Measurements from ENCODE around the gene ZYG11A.
"Not testable (repeated sequence)": the region's sequence is repeated elsewhere in the genome, so short reads cannot be mapped to it uniquely, and the experiment has no call there.

The ZYG11A gene

GRCh38 chr1:52842643-52843310 is at the start of gene ZYG11A:
Gene ZYG11A, plus strand, starts transcription at chr1:52842760. Its CDS starts 124 bp downstream, at chr1:52842884.
- peak; percentile 14 for DNase-seq (ENCODE audit: low read depth)

GRCh38 chr1:52793717-52794116 is 48.8 kb upstream of the ZYG11A start:
- not testable (repeated sequence) for DNase-seq (ENCODE audit: low read depth)

- DNase-seq (ENCODE audit: low read depth), result no peak
These were observed 47.1 kb upstream of the ZYG11A start for GRCh38 chr1:52795464-52795863.

GRCh38 chr1:52798331-52798730 is 44.2 kb upstream of the ZYG11A start:
- DNase-seq (ENCODE audit: low read depth), result no peak

GRCh38 chr1:52801011-52801410 is 41.5 kb upstream of the ZYG11A start:
- DNase-seq (ENCODE audit: low read depth), result no peak

- DNase-seq (ENCODE audit: low read depth), result not testable (repeated sequence)
These were observed 38.5 kb upstream of the ZYG11A start for GRCh38 chr1:52804083-52804482.

- DNase-seq (ENCODE audit: low read depth), result no peak
These were observed 28.1 kb upstream of the ZYG11A start for GRCh38 chr1:52814465-52814864.

GRCh38 chr1:52820830-52821229 is 21.7 kb upstream of the ZYG11A start:
- not testable (repeated sequence) for DNase-seq (ENCODE audit: low read depth)

GRCh38 chr1:52825868-52826267 is 16.7 kb upstream of the ZYG11A start:
- no peak for DNase-seq (ENCODE audit: low read depth)

GRCh38 chr1:52834798-52835197 is 7.8 kb upstream of the ZYG11A start:
- DNase-seq (ENCODE audit: low read depth), result no peak

GRCh38 chr1:52836035-52836434 is 6.5 kb upstream of the ZYG11A start:
- DNase-seq (ENCODE audit: low read depth), result no peak

- not testable (repeated sequence) for DNase-seq (ENCODE audit: low read depth)
These were observed 3.4 kb upstream of the ZYG11A start for GRCh38 chr1:52839175-52839574.

- DNase-seq (ENCODE audit: low read depth), result not testable (repeated sequence)
These were observed 2.6 kb downstream of the ZYG11A start for GRCh38 chr1:52845119-52845518.

- no peak for DNase-seq (ENCODE audit: low read depth)
These were observed 5.9 kb downstream of the ZYG11A start for GRCh38 chr1:52848423-52848822.

GRCh38 chr1:52850951-52851350 is 8.4 kb downstream of the ZYG11A start:
- DNase-seq (ENCODE audit: low read depth), result no peak

- no peak for DNase-seq (ENCODE audit: low read depth)
These were observed 10.3 kb downstream of the ZYG11A start for GRCh38 chr1:52852854-52853253.

- no peak for DNase-seq (ENCODE audit: low read depth)
These were observed 13.0 kb downstream of the ZYG11A start for GRCh38 chr1:52855584-52855983.

GRCh38 chr1:52856026-52856425 is 13.5 kb downstream of the ZYG11A start:
- no peak for DNase-seq (ENCODE audit: low read depth)

GRCh38 chr1:52857443-52857842 is 14.9 kb downstream of the ZYG11A start:
- no peak for DNase-seq (ENCODE audit: low read depth)

GRCh38 chr1:52862666-52863458 is 20.3 kb downstream of the ZYG11A start:
- DNase-seq (ENCODE audit: low read depth), result no peak

- no peak for DNase-seq (ENCODE audit: low read depth)
These were observed 24.7 kb downstream of the ZYG11A start for GRCh38 chr1:52867087-52867863.

- DNase-seq (ENCODE audit: low read depth), result not testable (repeated sequence)
These were observed 27.2 kb downstream of the ZYG11A start for GRCh38 chr1:52869727-52870126.

- no peak for DNase-seq (ENCODE audit: low read depth)
These were observed 34.3 kb downstream of the ZYG11A start for GRCh38 chr1:52876843-52877242.
